HFFc6 (cell line): Measurements from ENCODE around the gene DUOXA2. TPM values are rescaled to one million over a fixed set of nuclear protein-coding genes. Genes with fewer than 3 reads are reported as not detected.
A peak's percentile ranks its signal among the peaks of the same experiment; 100 is the strongest.

Experiments used
- DNase-seq: peaks from one replicate; pipeline ENCODE4 v3.0.0-alpha.2; 2018
- H3K27ac Mint-ChIP-seq: 2 replicates; pipeline ENCODE4 v1.8.0; 2020; ENCODE audit warnings: mild to moderate bottlenecking, mixed read lengths
- H3K27me3 Mint-ChIP-seq: 2 replicates; pipeline ENCODE4 v1.8.0; 2021; ENCODE audit warnings: mild to moderate bottlenecking, moderate library complexity, mixed read lengths; ENCODE audit not compliant: insufficient read depth
- H3K36me3 Mint-ChIP-seq: 2 replicates; pipeline ENCODE4 v1.8.0; 2021; ENCODE audit warnings: low read depth, mixed read lengths
- H3K4me1 Mint-ChIP-seq: 2 replicates; pipeline ENCODE4 v1.8.0; 2020; ENCODE audit warnings: low read depth, mixed read lengths
- H3K4me3 Mint-ChIP-seq: 2 replicates; pipeline ENCODE4 v1.8.0; 2020; ENCODE audit warnings: mild to moderate bottlenecking, moderate library complexity, mixed read lengths
- H3K9me3 Mint-ChIP-seq: 2 replicates; pipeline ENCODE4 v1.8.0; 2020; ENCODE audit warnings: mild to moderate bottlenecking, mixed read lengths
- total RNA-seq, 6 experiments: library from RNA; stranded (reverse); fragmentation: NEBNext Ultra II Directional; extraction: Animal tissue kit (Norgen Biotek cat#: 25700); gene quantifications; 2 replicates in 1 of 6; 3 replicates in 5 of 6; pipeline ENCODE4 v1.2.3, GENCODE V29; 2021
- TF ChIP-seq, protein P1 (sequence below): fragments of 200-600 bp; sonication (generic); IDR thresholded peaks from 2 replicates; pipeline ENCODE4 v1.5.0; 2021; ENCODE audit warnings: antibody characterized with exemption, mild to moderate bottlenecking

Gene DUOXA2
- total RNA-seq, 6 experiments from 2014 or later = not detected

GRCh38 chr15:45118996-45119395 is 4.9 kb downstream of the DUOXA2 start:
- no peak for DNase-seq
- H3K36me3 Mint-ChIP-seq = no peaks in the 10 kb centered on the region

DNA sequence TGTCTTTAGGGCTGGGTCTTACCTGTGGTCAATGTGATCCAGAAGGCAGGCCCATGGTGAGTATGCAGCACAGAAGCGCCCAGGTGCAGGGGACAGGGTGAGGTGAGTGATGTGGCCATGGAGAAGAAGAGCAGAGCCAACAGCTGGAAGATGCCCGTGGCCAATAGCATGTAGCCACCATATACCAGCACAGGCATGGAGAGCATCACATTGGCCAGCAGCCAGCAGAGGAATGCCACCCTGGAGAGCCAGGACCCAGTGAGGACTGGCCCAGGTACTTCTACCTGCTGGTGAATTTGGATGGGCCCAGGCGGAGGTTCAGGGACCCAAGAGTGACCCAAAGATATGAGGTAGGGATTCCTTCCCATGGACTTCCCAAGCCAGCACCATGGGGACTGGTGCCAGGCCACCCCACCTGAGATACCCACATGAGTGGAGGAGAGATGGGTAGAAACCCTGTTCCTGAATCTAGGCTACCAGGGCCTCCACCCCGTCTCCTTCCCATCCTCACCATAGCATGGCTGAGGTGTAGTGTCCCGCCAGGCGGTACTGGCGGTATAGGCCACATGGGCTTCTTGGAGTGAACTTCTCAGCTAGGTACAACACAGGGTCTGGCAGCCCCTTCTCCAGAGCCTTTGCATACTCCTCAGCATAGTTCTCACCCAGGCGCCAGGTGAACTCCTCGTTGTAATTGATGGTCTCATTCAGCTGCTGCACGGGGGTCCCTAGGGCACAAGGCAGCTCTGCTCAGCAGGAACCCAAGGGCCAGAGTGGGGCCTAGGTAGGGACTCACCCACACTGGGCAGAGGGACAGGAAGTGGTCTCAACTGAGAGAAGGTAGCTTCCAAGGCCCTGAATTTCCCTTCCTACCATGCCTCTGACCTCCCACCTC is 6.2 kb downstream of the DUOXA2 start:
- Mint-ChIP-seq H3K36me3 (no peaks in the 10 kb centered on the region), H3K27ac (no peak overlapping the region), H3K27me3 (peaks cover 30% of the 10 kb centered on the region), H3K4me1 (peaks cover 25% of the 10 kb centered on the region), H3K4me3 (no peak overlapping the region), H3K9me3 (no peaks in the 10 kb centered on the region)
- TF ChIP-seq, protein P1, sequence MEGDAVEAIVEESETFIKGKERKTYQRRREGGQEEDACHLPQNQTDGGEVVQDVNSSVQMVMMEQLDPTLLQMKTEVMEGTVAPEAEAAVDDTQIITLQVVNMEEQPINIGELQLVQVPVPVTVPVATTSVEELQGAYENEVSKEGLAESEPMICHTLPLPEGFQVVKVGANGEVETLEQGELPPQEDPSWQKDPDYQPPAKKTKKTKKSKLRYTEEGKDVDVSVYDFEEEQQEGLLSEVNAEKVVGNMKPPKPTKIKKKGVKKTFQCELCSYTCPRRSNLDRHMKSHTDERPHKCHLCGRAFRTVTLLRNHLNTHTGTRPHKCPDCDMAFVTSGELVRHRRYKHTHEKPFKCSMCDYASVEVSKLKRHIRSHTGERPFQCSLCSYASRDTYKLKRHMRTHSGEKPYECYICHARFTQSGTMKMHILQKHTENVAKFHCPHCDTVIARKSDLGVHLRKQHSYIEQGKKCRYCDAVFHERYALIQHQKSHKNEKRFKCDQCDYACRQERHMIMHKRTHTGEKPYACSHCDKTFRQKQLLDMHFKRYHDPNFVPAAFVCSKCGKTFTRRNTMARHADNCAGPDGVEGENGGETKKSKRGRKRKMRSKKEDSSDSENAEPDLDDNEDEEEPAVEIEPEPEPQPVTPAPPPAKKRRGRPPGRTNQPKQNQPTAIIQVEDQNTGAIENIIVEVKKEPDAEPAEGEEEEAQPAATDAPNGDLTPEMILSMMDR = no peak
- no peak for DNase-seq

More at GRCh38 chr15:45118996-45119395, 4.9 kb downstream of the DUOXA2 start:
- TF ChIP-seq, protein P1 = no peak
- Mint-ChIP-seq H3K27me3 (peaks cover 38% of the 10 kb centered on the region), H3K27ac (no peak overlapping the region), H3K9me3 (no peaks in the 10 kb centered on the region), H3K4me3 (no peak overlapping the region), H3K4me1 (peaks cover 25% of the 10 kb centered on the region)

DNA sequence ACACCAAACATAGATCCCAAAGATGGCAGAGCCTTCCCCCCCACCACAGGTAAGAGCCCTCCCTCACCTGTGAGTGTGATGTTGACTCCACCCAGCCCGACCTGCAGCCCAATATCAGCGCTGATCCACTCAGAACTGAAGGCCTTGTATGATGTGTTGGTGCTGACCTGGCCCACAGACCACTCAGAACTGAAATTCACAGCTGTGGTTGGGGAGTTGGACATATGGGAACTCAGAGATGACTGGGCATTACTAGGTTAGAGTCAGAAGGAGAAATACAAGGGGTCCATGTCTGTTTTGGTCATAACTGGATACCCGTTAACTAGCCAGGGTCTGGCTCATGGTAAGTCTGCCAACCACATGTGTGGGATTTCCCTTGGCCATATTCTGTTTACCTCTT is 6.9 kb downstream of the DUOXA2 start:
- peaks cover 25% of the 10 kb centered on the region for H3K4me1 Mint-ChIP-seq
- H3K9me3 Mint-ChIP-seq = no peaks in the 10 kb centered on the region
- no peak overlapping the region for H3K4me3 Mint-ChIP-seq
- no peaks in the 10 kb centered on the region for H3K36me3 Mint-ChIP-seq
- peaks cover 27% of the 10 kb centered on the region for H3K27me3 Mint-ChIP-seq
- TF ChIP-seq, protein P1 = no peak
- DNase-seq = no peak
- H3K27ac Mint-ChIP-seq = no peak overlapping the region

DNA sequence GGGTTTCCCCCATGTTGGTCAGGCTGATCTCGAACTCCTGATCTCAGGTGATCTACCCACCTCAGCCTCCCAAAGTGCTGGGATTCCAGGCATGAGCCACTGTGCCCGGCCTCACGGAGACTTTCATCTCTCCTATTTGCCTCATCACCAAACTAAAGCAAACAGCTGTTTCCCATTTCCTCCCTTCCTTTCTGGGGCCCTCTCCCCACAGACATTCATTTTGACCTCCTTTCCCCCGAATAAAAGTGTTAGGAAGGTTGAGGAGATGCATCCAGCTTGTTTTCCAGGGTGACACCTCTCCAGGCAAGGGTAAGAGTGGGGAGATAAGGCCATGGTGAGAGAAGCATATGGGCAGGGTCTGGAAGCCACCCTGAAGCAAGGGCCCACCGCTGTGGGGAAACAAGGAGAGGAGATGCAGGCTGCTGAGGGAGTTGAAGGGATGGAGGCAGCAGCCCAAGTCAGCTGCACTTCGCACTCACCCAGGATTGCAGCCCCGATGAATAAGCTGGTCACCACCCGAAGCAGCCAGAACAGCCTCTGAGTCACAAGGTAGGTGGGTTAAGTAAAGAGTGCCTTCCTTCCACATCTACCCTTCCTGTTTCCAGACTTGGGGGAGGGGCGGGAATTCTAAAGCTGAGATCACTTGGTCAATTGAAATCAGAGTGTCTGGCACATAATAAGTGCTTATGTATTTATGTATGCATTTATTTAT is 7.7 kb downstream of the DUOXA2 start:
- Mint-ChIP-seq H3K36me3 (no peaks in the 10 kb centered on the region), H3K4me1 (peaks cover 25% of the 10 kb centered on the region), H3K4me3 (peak overlapping the region; percentile 45), H3K27me3 (peaks cover 25% of the 10 kb centered on the region), H3K27ac (peak overlapping the region; percentile 79), H3K9me3 (no peaks in the 10 kb centered on the region)
- peak; percentile 82 for DNase-seq
- TF ChIP-seq, protein P1 = no peak

- H3K9me3 Mint-ChIP-seq = no peaks in the 10 kb centered on the region
- no peak for DNase-seq
- peaks cover 17% of the 10 kb centered on the region for H3K27me3 Mint-ChIP-seq
- no peak overlapping the region for H3K27ac Mint-ChIP-seq
- peaks cover 24% of the 10 kb centered on the region for H3K4me1 Mint-ChIP-seq
- H3K4me3 Mint-ChIP-seq = no peak overlapping the region
- TF ChIP-seq, protein P1 = no peak
- H3K36me3 Mint-ChIP-seq = no peaks in the 10 kb centered on the region
Measured at GRCh38 chr15:45122719-45123118, 8.6 kb downstream of the DUOXA2 start.
